ENCODE data around the gene AFP.

GRCh38 chr4:73404042-73404441, 32.0 kb upstream of the AFP start, which contains the start of gene ALB:
- TF ChIP-seq CTCF (IDR thresholded peaks at IDR 0.05) (no peak), EP300 (IDR thresholded peaks at IDR 0.05) (no peak)
